Lower leg skin (tissue), 3 donors: ENCODE measurements around the gene TNNC1.

ENCODE experiments used
- POLR2A ChIP-seq, 2 donors: fragments of 450-650 bp; IDR thresholded peaks; one replicate each; pipeline ENCODE4 v1.6.1; 2016 to 2017; ENCODE audit warnings: antibody characterized with exemption in 2 of 2, mild to moderate bottlenecking in 1 of 2, moderate library complexity in 1 of 2
- TF ChIP-seq, protein P1 (sequence below), 3 donors: fragments of 450-650 bp; IDR thresholded peaks; one replicate each; pipeline ENCODE4 v1.5.1; 2016; ENCODE audit warnings: antibody characterized with exemption in 3 of 3, mild to moderate bottlenecking in 3 of 3, moderate library complexity in 2 of 3

DNA sequence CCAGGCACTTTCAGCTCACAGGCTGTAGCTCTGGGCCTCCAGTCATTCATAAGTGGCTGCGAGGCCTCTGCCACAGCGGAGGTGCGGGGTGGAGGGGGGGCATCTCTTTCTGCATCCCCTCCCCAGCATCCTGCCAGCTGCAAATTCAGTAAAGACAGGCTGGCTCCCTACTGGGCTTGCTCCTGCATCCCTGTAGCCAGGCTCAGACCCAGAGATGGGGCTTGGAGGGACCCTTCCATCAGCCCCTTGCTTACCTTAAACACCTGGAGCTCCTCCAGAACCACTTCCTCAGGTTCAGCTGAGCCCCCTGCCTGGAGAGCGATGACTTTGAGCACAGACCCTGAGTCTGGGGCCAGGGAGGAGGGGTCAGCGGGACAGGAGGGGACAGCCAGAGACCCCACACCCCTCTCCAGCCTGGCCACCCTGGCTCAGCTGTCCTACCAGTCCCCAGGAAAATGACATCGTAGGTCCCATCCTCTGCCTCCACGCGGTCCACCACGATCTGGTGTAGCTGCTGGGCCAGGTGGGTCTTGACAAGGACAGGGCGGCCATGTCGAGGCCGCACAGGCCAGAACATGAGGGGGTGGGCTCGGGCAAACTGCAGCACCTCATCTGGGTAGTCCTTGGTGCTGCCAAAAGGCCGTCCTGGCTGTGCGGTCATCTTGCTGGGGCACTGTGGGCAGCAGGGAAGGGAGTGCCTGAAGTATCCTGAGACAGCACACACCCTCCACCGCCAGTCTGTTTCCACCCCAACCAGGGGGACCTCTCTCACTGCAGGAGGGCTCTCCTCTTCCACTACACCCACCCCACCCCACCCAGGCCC lies 14.2 kb downstream of the TNNC1 start:
- TF ChIP-seq, protein P1, sequence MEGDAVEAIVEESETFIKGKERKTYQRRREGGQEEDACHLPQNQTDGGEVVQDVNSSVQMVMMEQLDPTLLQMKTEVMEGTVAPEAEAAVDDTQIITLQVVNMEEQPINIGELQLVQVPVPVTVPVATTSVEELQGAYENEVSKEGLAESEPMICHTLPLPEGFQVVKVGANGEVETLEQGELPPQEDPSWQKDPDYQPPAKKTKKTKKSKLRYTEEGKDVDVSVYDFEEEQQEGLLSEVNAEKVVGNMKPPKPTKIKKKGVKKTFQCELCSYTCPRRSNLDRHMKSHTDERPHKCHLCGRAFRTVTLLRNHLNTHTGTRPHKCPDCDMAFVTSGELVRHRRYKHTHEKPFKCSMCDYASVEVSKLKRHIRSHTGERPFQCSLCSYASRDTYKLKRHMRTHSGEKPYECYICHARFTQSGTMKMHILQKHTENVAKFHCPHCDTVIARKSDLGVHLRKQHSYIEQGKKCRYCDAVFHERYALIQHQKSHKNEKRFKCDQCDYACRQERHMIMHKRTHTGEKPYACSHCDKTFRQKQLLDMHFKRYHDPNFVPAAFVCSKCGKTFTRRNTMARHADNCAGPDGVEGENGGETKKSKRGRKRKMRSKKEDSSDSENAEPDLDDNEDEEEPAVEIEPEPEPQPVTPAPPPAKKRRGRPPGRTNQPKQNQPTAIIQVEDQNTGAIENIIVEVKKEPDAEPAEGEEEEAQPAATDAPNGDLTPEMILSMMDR (IDR thresholded peaks at IDR 0.05) = no peak
- TF ChIP-seq POLR2A (IDR thresholded peaks at IDR 0.05) = no peak
